ENCODE results near the gene ZXDC. TPM values are rescaled to one million over a fixed set of nuclear protein-coding genes. Genes with fewer than 3 reads are reported as not detected.
A peak's percentile ranks its signal among the peaks of the same experiment; 100 is the strongest.

Gene ZXDC
- total RNA-seq, 1 experiment from 2014 or later: 28.3 TPM

DNA sequence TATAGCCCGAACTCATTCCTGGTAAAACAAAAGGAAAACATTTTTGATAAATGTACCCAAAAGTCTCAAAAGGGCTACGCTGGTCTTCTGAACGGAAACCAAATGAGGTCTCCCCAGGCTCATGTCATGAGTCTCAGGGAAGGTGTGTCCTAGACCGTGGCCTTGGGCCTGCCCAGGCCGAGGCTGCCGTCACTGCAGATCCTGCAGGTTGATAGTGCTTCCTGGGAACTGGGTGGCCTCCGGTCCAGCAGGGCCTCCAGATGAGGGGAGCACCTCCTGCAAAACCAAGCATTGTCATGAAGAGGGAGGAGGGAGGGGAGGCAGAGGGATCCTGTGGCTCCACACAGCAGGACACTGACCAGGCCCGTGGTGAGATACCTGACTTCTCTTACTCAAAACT, 37.5 kb downstream of the ZXDC start:
- peaks cover 0 to 35% (median 24%) of the 10 kb centered on the region in 3 experiments; a peak in 6 of 7 replicates for H3K36me3 Mint-ChIP-seq (ENCODE audit: insufficient read depth in 1 of 3, low read depth in 3 of 3)
- no peak overlapping the region for H3K23ac ChIP-seq (ENCODE audit: insufficient read length, low read depth, low read length)

More for the DNA sequence above, 37.5 kb downstream of the ZXDC start:
- Histone ChIP-seq H3K27ac (ENCODE audit: insufficient read length, low read depth, low read length) (no peak overlapping the region), H3K4me1 (ENCODE audit: insufficient read depth, low read length) (no peaks in the 10 kb centered on the region), H3K4ac (ENCODE audit: low read depth, low read length) (no peak overlapping the region), H3K9ac (ENCODE audit: extremely low read depth, insufficient read length, low read length) (no peak overlapping the region), H2AK5ac (ENCODE audit: insufficient read length, low read length) (no peak overlapping the region), H3K79me2 (ENCODE audit: insufficient read depth, low read length) (no peaks in the 10 kb centered on the region), H2BK15ac (ENCODE audit: low read depth, low read length) (no peak overlapping the region), H4K20me1 (ENCODE audit: control insufficient read depth, insufficient read depth, insufficient read length) (no peaks in the 10 kb centered on the region), H4K91ac (ENCODE audit: insufficient read length, low read depth, low read length) (no peak overlapping the region), H3K4me2 (ENCODE audit: insufficient read depth, insufficient read length, low read length) (no peak overlapping the region), H2BK120ac (ENCODE audit: low read depth, low read length, poor library complexity, severe bottlenecking) (no peak overlapping the region), H2BK5ac (ENCODE audit: insufficient read length, low read length) (no peak overlapping the region), H4K8ac (replicated peaks; ENCODE audit: insufficient read length, low read depth, low read length) (no peak overlapping the region), H3K23me2 (ENCODE audit: insufficient read length, low read depth, low read length, poor library complexity, severe bottlenecking) (no peaks in the 10 kb centered on the region), H3K56ac (ENCODE audit: insufficient read length, low read depth, low read length) (no peak overlapping the region), H2BK20ac (ENCODE audit: low read depth, low read length, poor library complexity, severe bottlenecking) (no peak overlapping the region), H3K9me3 (ENCODE audit: control insufficient read depth, low read depth, low read length) (no peaks in the 10 kb centered on the region), H3K18ac (ENCODE audit: insufficient read length, low read depth, low read length) (no peak overlapping the region), H3K27me3 (ENCODE audit: insufficient read depth, low read length) (no peaks in the 10 kb centered on the region), H2BK12ac (ENCODE audit: insufficient read length, low read depth, low read length) (no peak overlapping the region), H2AFZ (ENCODE audit: low read length) (no peak overlapping the region), H4K5ac (ENCODE audit: insufficient read length, low read depth, low read length) (no peak overlapping the region), H3K79me1 (ENCODE audit: insufficient read depth, low read depth, low read length, poor library complexity, severe bottlenecking) (no peaks in the 10 kb centered on the region), H3T11ph (ENCODE audit: low read length) (no peak overlapping the region), H3K14ac (ENCODE audit: insufficient read depth, low read length) (no peak overlapping the region)
- Mint-ChIP-seq H3K4me1 (peaks cover 20 to 35% of the 10 kb centered on the region in 2 experiments), H3K4me3 (no peak overlapping the region), H3K27me3 (ENCODE audit: low read depth) (peaks cover 2% of the 10 kb centered on the region; the same call in 1 of the 2 replicates), H3K9me3 (no peaks in the 10 kb centered on the region), H3K27ac (no peak overlapping the region)
- peak; percentile 16 for DNase-seq
- TF ChIP-seq, protein P1, sequence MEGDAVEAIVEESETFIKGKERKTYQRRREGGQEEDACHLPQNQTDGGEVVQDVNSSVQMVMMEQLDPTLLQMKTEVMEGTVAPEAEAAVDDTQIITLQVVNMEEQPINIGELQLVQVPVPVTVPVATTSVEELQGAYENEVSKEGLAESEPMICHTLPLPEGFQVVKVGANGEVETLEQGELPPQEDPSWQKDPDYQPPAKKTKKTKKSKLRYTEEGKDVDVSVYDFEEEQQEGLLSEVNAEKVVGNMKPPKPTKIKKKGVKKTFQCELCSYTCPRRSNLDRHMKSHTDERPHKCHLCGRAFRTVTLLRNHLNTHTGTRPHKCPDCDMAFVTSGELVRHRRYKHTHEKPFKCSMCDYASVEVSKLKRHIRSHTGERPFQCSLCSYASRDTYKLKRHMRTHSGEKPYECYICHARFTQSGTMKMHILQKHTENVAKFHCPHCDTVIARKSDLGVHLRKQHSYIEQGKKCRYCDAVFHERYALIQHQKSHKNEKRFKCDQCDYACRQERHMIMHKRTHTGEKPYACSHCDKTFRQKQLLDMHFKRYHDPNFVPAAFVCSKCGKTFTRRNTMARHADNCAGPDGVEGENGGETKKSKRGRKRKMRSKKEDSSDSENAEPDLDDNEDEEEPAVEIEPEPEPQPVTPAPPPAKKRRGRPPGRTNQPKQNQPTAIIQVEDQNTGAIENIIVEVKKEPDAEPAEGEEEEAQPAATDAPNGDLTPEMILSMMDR (conservative IDR thresholded peaks at IDR 0.05): no peak
- WGBS (ENCODE audit: extremely low coverage, insufficient read length, low lambda C conversion rate): no CpG with 5 or more reads among the region's 8 CpGs
